Transverse colon (tissue), 3 donors: ENCODE results near the gene PDE10A.

ENCODE experiments used
- EP300 ChIP-seq: sonication (generic); formaldehyde crosslinking; IDR thresholded peaks from one replicate; pipeline ENCODE4 v1.6.1; 2017; ENCODE audit warnings: antibody characterized with exemption, low read depth
- POLR2A ChIP-seq: fragments of 450-650 bp; IDR thresholded peaks from one replicate; pipeline ENCODE4 v1.6.1; 2016; ENCODE audit warnings: antibody characterized with exemption, mild to moderate bottlenecking, moderate library complexity
- TF ChIP-seq, protein P1 (sequence below), 5 experiments: fragments of 200-600 bp in 3 of 5; fragments of 450-650 bp in 2 of 5; sonication (generic) in 3 of 5; IDR thresholded peaks; 1 replicate in 2 of 5; 2 replicates in 3 of 5; pipeline ENCODE4 v1.5.1; 2016 to 2017; ENCODE audit warnings: antibody characterized with exemption in 5 of 5, inconsistent platforms in 3 of 5, mild to moderate bottlenecking in 2 of 5, moderate library complexity in 1 of 5

DNA sequence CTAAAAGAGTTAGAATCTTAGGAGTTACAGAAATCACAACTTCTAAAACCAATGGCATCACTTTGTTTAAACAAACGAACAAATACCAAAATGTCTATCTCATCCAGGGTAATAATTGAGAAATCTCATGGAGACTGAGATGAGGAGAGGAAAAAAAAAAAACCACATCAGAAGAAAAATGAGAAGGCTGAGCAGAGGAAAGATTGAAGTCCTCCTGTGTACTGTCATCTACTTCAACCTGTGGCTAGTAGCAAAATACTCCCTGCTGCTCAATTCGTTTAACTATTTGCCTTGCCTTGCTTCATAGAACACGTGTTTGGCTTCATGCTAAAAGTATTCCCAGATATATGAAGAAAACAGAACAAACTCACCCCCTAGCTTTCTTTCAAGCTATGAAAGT is 143.7 kb downstream of the PDE10A start:
- TF ChIP-seq POLR2A, result no peak
- TF ChIP-seq, protein P1, sequence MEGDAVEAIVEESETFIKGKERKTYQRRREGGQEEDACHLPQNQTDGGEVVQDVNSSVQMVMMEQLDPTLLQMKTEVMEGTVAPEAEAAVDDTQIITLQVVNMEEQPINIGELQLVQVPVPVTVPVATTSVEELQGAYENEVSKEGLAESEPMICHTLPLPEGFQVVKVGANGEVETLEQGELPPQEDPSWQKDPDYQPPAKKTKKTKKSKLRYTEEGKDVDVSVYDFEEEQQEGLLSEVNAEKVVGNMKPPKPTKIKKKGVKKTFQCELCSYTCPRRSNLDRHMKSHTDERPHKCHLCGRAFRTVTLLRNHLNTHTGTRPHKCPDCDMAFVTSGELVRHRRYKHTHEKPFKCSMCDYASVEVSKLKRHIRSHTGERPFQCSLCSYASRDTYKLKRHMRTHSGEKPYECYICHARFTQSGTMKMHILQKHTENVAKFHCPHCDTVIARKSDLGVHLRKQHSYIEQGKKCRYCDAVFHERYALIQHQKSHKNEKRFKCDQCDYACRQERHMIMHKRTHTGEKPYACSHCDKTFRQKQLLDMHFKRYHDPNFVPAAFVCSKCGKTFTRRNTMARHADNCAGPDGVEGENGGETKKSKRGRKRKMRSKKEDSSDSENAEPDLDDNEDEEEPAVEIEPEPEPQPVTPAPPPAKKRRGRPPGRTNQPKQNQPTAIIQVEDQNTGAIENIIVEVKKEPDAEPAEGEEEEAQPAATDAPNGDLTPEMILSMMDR (IDR thresholded peaks at IDR 0.05), result no peak
- no peak for TF ChIP-seq EP300
